Endothelial cell of umbilical vein (primary cell): ENCODE data around the gene AMN. TPM values are rescaled to one million over a fixed set of nuclear protein-coding genes. Genes with fewer than 3 reads are reported as not detected.

Source experiments
- BruUV-seq: library from RNA; stranded (reverse); fragments of 400-500 nt; replicated peaks from 2 replicates; lab custom pipeline; 2021; lab: Mats Ljungman, UMichigan
- CTCF ChIA-PET: fragments of 300-600, 350-600 bp; sonication (Branson Sonifier 250); formaldehyde crosslinking; loops from one replicate; lab custom pipeline; 2021; ENCODE audit warnings: antibody characterized with exemption, inconsistent platforms; lab: Charles Lee
- POLR2A ChIA-PET: fragments of 300-600, 350-600 bp; sonication (Branson Sonifier 250); formaldehyde crosslinking; loops from one replicate; lab custom pipeline; 2021; ENCODE audit warnings: antibody characterized with exemption, inconsistent platforms; lab: Charles Lee
- DNase-seq: peaks from one replicate; pipeline ENCODE4 v3.0.0-alpha.2; 2011; ENCODE audit warnings: low read depth, low spot score
- FAIRE-seq: peaks from 2 replicates; lab custom pipeline; 2011; peaks lifted over from hg19 to GRCh38; lab: Jason Lieb, UNC
- H2AFZ ChIP-seq: 2 replicates; pipeline ENCODE4 v1.6.0; 2012; ENCODE audit warnings: low read depth, low read length, control low read depth, inconsistent platforms
- H3K27ac ChIP-seq: 2 replicates; pipeline ENCODE4 v1.5.1; 2011; ENCODE audit warnings: low read depth, mild to moderate bottlenecking, control low read depth, low read length, moderate library complexity; ENCODE audit not compliant: insufficient read depth
- H3K27me3 ChIP-seq, 2 experiments: 2 replicates each; pipeline versions ENCODE4 v1.6.0 to v1.6.1; 2011; ENCODE audit warnings: low read length in 2 of 2, mixed read lengths in 1 of 2; ENCODE audit not compliant: control insufficient read depth in 2 of 2, insufficient read depth in 2 of 2
- H3K36me3 ChIP-seq, 2 experiments: 2 replicates in 1 of 2; 3 replicates in 1 of 2; pipeline ENCODE4 v1.5.1; 2011; ENCODE audit warnings: low read length in 2 of 2, mild to moderate bottlenecking in 1 of 2, moderate library complexity in 1 of 2; ENCODE audit not compliant: control insufficient read depth in 2 of 2, insufficient read depth in 2 of 2; ENCODE audit errors: extremely low read depth in 1 of 2
- H3K4me1 ChIP-seq: 3 replicates; pipeline ENCODE4 v1.5.1; 2011; ENCODE audit warnings: mild to moderate bottlenecking, low read length; ENCODE audit not compliant: control insufficient read depth, insufficient read depth; ENCODE audit errors: extremely low read depth
- H3K4me2 ChIP-seq: 2 replicates; pipeline ENCODE4 v1.6.1; 2011; ENCODE audit warnings: low read length, control low read depth, mixed read lengths; ENCODE audit not compliant: insufficient read depth
- H3K4me3 ChIP-seq, 3 experiments: fragments of 200-600 bp in 1 of 3; sonication (generic), shearing (Covaris generic) in 1 of 3; replicated peaks in 1 of 3; 2 replicates each; pipeline ENCODE4 v1.5.1; 2011 to 2016; ENCODE audit warnings: control low read depth in 3 of 3, low read length in 3 of 3, mild to moderate bottlenecking in 2 of 3, inconsistent platforms in 1 of 3, low read depth in 1 of 3, moderate library complexity in 1 of 3; ENCODE audit not compliant: insufficient read depth in 1 of 3
- H3K79me2 ChIP-seq: 2 replicates; pipeline ENCODE4 v1.6.0; 2012; ENCODE audit warnings: low read length, inconsistent platforms; ENCODE audit not compliant: control insufficient read depth, insufficient read depth
- H3K9ac ChIP-seq: replicated peaks from 2 replicates; pipeline ENCODE3; 2011; ENCODE audit warnings: low read length, control low read depth; ENCODE audit not compliant: insufficient read depth; ENCODE audit errors: extremely low read depth
- H3K9me1 ChIP-seq: replicated peaks from 3 replicates; pipeline ENCODE4 v1.6.0; 2011; ENCODE audit warnings: mild to moderate bottlenecking, low read length; ENCODE audit not compliant: control insufficient read depth, insufficient read depth; ENCODE audit errors: extremely low read depth
- H3K9me3 ChIP-seq: replicated peaks from 2 replicates; pipeline ENCODE4 v1.5.1; 2012; ENCODE audit warnings: low read length, inconsistent platforms; ENCODE audit not compliant: control insufficient read depth, insufficient read depth
- H4K20me1 ChIP-seq: replicated peaks from 2 replicates; pipeline ENCODE3; 2011; ENCODE audit warnings: mild to moderate bottlenecking, low read length; ENCODE audit not compliant: control insufficient read depth, insufficient read depth; ENCODE audit errors: extremely low read depth
- EZH2 ChIP-seq: IDR thresholded peaks from 2 replicates; pipeline ENCODE4 v1.6.1; 2012; ENCODE audit warnings: borderline replicate concordance, low read depth, mild to moderate bottlenecking, moderate library complexity, low read length, inconsistent platforms; ENCODE audit not compliant: severe bottlenecking
- FOS ChIP-seq: IDR thresholded peaks from 2 replicates; pipeline ENCODE4 v1.6.1; 2011; ENCODE audit warnings: mild to moderate bottlenecking, low read length, moderate library complexity, borderline replicate concordance; ENCODE audit not compliant: insufficient read depth
- GATA2 ChIP-seq: IDR thresholded peaks from 2 replicates; pipeline ENCODE4 v1.7.0; 2011; ENCODE audit warnings: low read depth, mild to moderate bottlenecking, moderate library complexity, mixed read lengths, low read length; ENCODE audit not compliant: insufficient read length, insufficient read depth
- JUN ChIP-seq: IDR thresholded peaks from 2 replicates; pipeline ENCODE4 v1.6.1; 2011; ENCODE audit warnings: borderline replicate concordance, low read depth; ENCODE audit not compliant: insufficient read length, insufficient read depth
- MAX ChIP-seq: IDR thresholded peaks from 2 replicates; pipeline ENCODE4 v1.6.1; 2011; ENCODE audit not compliant: insufficient read depth, insufficient read length
- MYC ChIP-seq: IDR thresholded peaks from one replicate; pipeline ENCODE4 v1.6.1; 2011; ENCODE audit warnings: mild to moderate bottlenecking, low read depth, low read length
- POLR2A ChIP-seq: IDR thresholded peaks from 2 replicates; pipeline ENCODE4 v1.6.1; 2012; ENCODE audit warnings: low read depth, mild to moderate bottlenecking, control low read depth, low read length
- POLR2AphosphoS5 ChIP-seq: IDR thresholded peaks from 2 replicates; pipeline ENCODE4 v1.6.1; 2012; ENCODE audit warnings: low read depth, mild to moderate bottlenecking, control low read depth, low read length, moderate library complexity; ENCODE audit not compliant: insufficient read depth
- dilution Hi-C: fragments of 300-500 bp; cut with MboI; formaldehyde crosslinking; loops from one replicate; pipeline ENCODE4 v1.15.0; 2019; ENCODE audit warnings: low sequenced_read_pairs; ENCODE audit not compliant: extremely low pct_ligation_motif_present
- intact Hi-C: fragments of 100-400 bp; cut with micrococcal nuclease; formaldehyde crosslinking; loops from one replicate; pipeline ENCODE4 v1.10.0; 2022
- polyA plus RNA-seq, 4 experiments: library from polyadenylated mRNA; depleted of rRNA in 3 of 4; stranded (reverse) in 3 of 4; unstranded in 1 of 4; fragments of >200 nt; gene quantifications; 2 replicates each; pipeline versions ENCODE4 v1.2.1 to v1.2.3, GENCODE V29; 2011 to 2012; ENCODE audit warnings: missing spikeins in 1 of 4
- total RNA-seq: library from RNA; stranded (reverse); gene quantifications from 2 replicates; pipeline ENCODE4 v1.2.3, GENCODE V29; 2021
- TF ChIP-seq, protein P1 (sequence below), 2 donors: IDR thresholded peaks; 1 replicate in 1 of 2; 2 replicates in 1 of 2; pipeline ENCODE4 v1.5.1; 2011; ENCODE audit warnings: low read length in 2 of 2, mild to moderate bottlenecking in 2 of 2, moderate library complexity in 2 of 2, control low read depth in 1 of 2, inconsistent platforms in 1 of 2, low read depth in 1 of 2; ENCODE audit not compliant: insufficient read depth in 1 of 2; ENCODE audit errors: extremely low read depth in 1 of 2

Gene AMN
- total and polyA plus RNA-seq, 2 donors (not counting 3 experiments of a cell fraction or from before 2014, with no cell fraction given) = 0.03 TPM; not detected in 1

DNA sequence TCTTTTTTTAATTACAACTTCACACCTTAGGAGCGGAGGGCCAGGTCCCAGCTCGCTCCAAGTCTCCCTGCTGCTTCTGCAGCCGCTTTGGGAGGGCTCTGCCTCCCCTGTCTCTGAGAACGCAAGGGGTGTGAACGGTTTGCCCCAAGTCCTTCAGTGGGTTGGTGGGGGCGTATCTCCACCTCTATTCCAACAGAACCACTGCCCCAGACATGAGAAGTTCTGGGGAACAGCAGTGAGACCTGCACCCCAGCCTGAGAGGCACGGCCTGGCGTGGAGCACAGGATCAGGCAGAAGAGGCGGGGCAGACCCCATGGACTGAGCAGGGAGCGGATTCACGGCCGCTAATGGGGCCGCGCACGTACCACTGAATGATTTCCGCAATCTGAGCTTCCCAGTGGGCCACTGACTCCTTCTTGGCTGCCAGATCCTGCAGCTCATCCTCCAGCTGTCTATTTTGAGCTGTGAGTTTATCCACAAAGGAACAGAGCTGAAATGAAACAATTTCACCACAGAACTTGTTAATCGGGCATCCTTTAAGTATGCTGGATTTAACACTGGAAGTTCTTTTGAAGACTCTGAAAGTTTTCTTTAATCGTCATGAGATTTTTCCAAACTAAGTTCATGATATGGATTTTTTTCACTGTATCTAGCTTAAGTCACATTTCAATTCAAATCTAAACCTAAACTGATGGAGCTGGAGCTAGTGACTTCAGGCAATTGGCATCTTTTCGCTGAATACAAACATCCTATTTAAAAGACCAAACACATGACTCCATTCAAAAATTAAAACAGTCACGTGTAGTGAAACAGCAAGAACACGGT is 44.4 kb downstream of the AMN start:
- Histone ChIP-seq H3K79me2 (no peaks in the 10 kb centered on the region), H3K4me1 (no peaks in the 10 kb centered on the region), H3K27me3 (no peaks in the 10 kb centered on the region), H3K9me1 (no peaks in the 10 kb centered on the region), H3K9ac (no peak overlapping the region), H4K20me1 (no peaks in the 10 kb centered on the region), H3K27ac (no peak overlapping the region), H3K9me3 (no peaks in the 10 kb centered on the region), H3K36me3 (peaks cover 45 to 57% of the 10 kb centered on the region in 2 experiments), H3K4me2 (no peak overlapping the region), H2AFZ (no peak overlapping the region), H3K4me3 (no peak overlapping the region)
- FAIRE-seq (no peak), DNase-seq (no peak)
- dilution Hi-C loops = no loop called here
- no peak for TF ChIP-seq EZH2
- no peak for TF ChIP-seq POLR2AphosphoS5
- TF ChIP-seq MAX = no peak
- no peak for TF ChIP-seq FOS
- TF ChIP-seq MYC = no peak
- TF ChIP-seq, protein P1, sequence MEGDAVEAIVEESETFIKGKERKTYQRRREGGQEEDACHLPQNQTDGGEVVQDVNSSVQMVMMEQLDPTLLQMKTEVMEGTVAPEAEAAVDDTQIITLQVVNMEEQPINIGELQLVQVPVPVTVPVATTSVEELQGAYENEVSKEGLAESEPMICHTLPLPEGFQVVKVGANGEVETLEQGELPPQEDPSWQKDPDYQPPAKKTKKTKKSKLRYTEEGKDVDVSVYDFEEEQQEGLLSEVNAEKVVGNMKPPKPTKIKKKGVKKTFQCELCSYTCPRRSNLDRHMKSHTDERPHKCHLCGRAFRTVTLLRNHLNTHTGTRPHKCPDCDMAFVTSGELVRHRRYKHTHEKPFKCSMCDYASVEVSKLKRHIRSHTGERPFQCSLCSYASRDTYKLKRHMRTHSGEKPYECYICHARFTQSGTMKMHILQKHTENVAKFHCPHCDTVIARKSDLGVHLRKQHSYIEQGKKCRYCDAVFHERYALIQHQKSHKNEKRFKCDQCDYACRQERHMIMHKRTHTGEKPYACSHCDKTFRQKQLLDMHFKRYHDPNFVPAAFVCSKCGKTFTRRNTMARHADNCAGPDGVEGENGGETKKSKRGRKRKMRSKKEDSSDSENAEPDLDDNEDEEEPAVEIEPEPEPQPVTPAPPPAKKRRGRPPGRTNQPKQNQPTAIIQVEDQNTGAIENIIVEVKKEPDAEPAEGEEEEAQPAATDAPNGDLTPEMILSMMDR (IDR thresholded peaks at IDR 0.05; ENCODE audit: extremely low read depth in 1 of 2, insufficient read depth in 1 of 2, low read depth in 1 of 2, low read length in 2 of 2) = no peak
- TF ChIP-seq JUN = no peak
- no peak for TF ChIP-seq GATA2
- no peak for TF ChIP-seq POLR2A
- POLR2A ChIA-PET = no interaction called here
- intact Hi-C loops = no loop called here
- BruUV-seq = no TSS peak
- CTCF ChIA-PET = interaction anchor here (1.0 kb wide), 1 partner anchor 272 kb away, joined by 6 read pairs; no protein-coding TSS in a partner anchor
